ENCODE results near the gene RGS16. TPM values are rescaled to one million over a fixed set of nuclear protein-coding genes. Genes with fewer than 3 reads are reported as not detected.
A peak's percentile ranks its signal among the peaks of the same experiment; 100 is the strongest.

Gene RGS16
- total RNA-seq, 1 donor, result 1.3 TPM

GRCh38 chr1:182587666-182588499 is 16.3 kb downstream of the RGS16 start:
- H3K4me3 ChIP-seq (ENCODE audit: low read depth, low read length), result peak overlapping the region; percentile 91
- TF ChIP-seq CTCF (IDR thresholded peaks at IDR 0.05; ENCODE audit: insufficient read depth, low read depth, low read length), result no peak
- DNase-seq (ENCODE audit: low read depth), result no peak

GRCh38 chr1:182587093-182587492 is 17.1 kb downstream of the RGS16 start:
- no peak overlapping the region for H3K4me3 ChIP-seq (ENCODE audit: low read depth, low read length)
- DNase-seq (ENCODE audit: low read depth), result no peak
- TF ChIP-seq CTCF (IDR thresholded peaks at IDR 0.05; ENCODE audit: insufficient read depth, low read depth, low read length), result no peak

- no peak overlapping the region for H3K4me3 ChIP-seq (ENCODE audit: low read depth, low read length)
- no peak for DNase-seq (ENCODE audit: low read depth)
- no peak for TF ChIP-seq CTCF (IDR thresholded peaks at IDR 0.05; ENCODE audit: insufficient read depth, low read depth, low read length)
Observed at GRCh38 chr1:182586380-182586779, 17.8 kb downstream of the RGS16 start.

- H3K4me3 ChIP-seq (ENCODE audit: low read depth, low read length), result no peak overlapping the region
- no peak for DNase-seq (ENCODE audit: low read depth)
- no peak for TF ChIP-seq CTCF (IDR thresholded peaks at IDR 0.05; ENCODE audit: insufficient read depth, low read depth, low read length)
Observed at GRCh38 chr1:182584746-182585145, 19.4 kb downstream of the RGS16 start.

GRCh38 chr1:182580736-182581135 is 23.5 kb downstream of the RGS16 start:
- no peak for DNase-seq (ENCODE audit: low read depth)
- no peak for TF ChIP-seq CTCF (IDR thresholded peaks at IDR 0.05; ENCODE audit: insufficient read depth, low read depth, low read length)
- H3K4me3 ChIP-seq (ENCODE audit: low read depth, low read length), result no peak overlapping the region

- no peak for TF ChIP-seq CTCF (IDR thresholded peaks at IDR 0.05; ENCODE audit: insufficient read depth, low read depth, low read length)
- peak; percentile 75 for DNase-seq (ENCODE audit: low read depth)
Observed at GRCh38 chr1:182575540-182576149, 28.5 kb downstream of the RGS16 start.

More at GRCh38 chr1:182575540-182576149, 28.5 kb downstream of the RGS16 start:
- H3K4me3 ChIP-seq (ENCODE audit: low read depth, low read length), result no peak overlapping the region

Data from fibroblast of villous mesenchyme (primary cell).